Tibial nerve (tissue), 4 donors: ENCODE data around the gene ACAT2. TPM values are rescaled to one million over a fixed set of nuclear protein-coding genes. Genes with fewer than 3 reads are reported as not detected.

Experiments
- DNase-seq, 2 donors: peaks; one replicate each; pipeline ENCODE4 v3.0.0-alpha.2; 2019; ENCODE audit warnings: low spot score in 2 of 2
- H3K27ac ChIP-seq, 4 donors: fragments of 200-600 bp; sonication (generic) in 3 of 4; one replicate each; pipeline ENCODE4 v1.5.1; 2017 to 2019; ENCODE audit warnings: mild to moderate bottlenecking in 1 of 4
- H3K27me3 ChIP-seq, 2 donors: fragments of 200-600 bp; sonication (generic) in 1 of 2; one replicate each; pipeline versions ENCODE4 v1.5.1 to v1.6.0; 2017 to 2019
- H3K36me3 ChIP-seq, 3 donors: fragments of 200-600 bp; sonication (generic); one replicate each; pipeline ENCODE4 v1.5.1; 2018 to 2019
- H3K4me1 ChIP-seq, 4 donors: fragments of 200-600 bp; sonication (generic) in 3 of 4; one replicate each; pipeline ENCODE4 v1.5.1; 2017 to 2019
- H3K4me3 ChIP-seq, 4 donors: fragments of 200-600 bp; sonication (generic) in 3 of 4; one replicate each; pipeline ENCODE4 v1.5.1; 2017 to 2019; ENCODE audit warnings: mild to moderate bottlenecking in 1 of 4, moderate library complexity in 1 of 4
- H3K9me3 ChIP-seq, 4 donors: fragments of 200-600 bp; sonication (generic) in 3 of 4; one replicate each; pipeline ENCODE4 v1.5.1; 2017 to 2019
- EP300 ChIP-seq, 2 donors: sonication (generic); formaldehyde crosslinking; IDR thresholded peaks; one replicate each; pipeline ENCODE4 v1.6.1; 2017; ENCODE audit warnings: antibody characterized with exemption in 2 of 2, mild to moderate bottlenecking in 1 of 2
- POLR2A ChIP-seq, 2 donors: fragments of 450-650 bp; IDR thresholded peaks; one replicate each; pipeline ENCODE4 v1.6.1; 2017; ENCODE audit warnings: antibody characterized with exemption in 2 of 2, mild to moderate bottlenecking in 2 of 2, moderate library complexity in 2 of 2
- WGBS, 2 donors: methylation state at CpG; one replicate each; pipeline ENCODE4 v1.1.5; 2018; 5-methylcytosine and 5-hydroxymethylcytosine counted together
- total RNA-seq, 4 donors: library from RNA; depleted of rRNA; stranded (reverse); fragments of >200 nt; gene quantifications; one replicate each; pipeline ENCODE4 v1.1.0, GENCODE V29; 2016
- TF ChIP-seq, protein P1 (sequence below), 5 experiments: fragments of 200-600 bp in 3 of 5; fragments of 450-650 bp in 2 of 5; sonication (generic) in 3 of 5; IDR thresholded peaks; one replicate each; pipeline ENCODE4 v1.5.1; 2016 to 2019; ENCODE audit warnings: antibody characterized with exemption in 5 of 5, mild to moderate bottlenecking in 3 of 5, moderate library complexity in 2 of 5

The ACAT2 gene
- total RNA-seq, 4 donors from 2014 or later = 8.1 to 20.6 (median 17.1) TPM

DNA sequence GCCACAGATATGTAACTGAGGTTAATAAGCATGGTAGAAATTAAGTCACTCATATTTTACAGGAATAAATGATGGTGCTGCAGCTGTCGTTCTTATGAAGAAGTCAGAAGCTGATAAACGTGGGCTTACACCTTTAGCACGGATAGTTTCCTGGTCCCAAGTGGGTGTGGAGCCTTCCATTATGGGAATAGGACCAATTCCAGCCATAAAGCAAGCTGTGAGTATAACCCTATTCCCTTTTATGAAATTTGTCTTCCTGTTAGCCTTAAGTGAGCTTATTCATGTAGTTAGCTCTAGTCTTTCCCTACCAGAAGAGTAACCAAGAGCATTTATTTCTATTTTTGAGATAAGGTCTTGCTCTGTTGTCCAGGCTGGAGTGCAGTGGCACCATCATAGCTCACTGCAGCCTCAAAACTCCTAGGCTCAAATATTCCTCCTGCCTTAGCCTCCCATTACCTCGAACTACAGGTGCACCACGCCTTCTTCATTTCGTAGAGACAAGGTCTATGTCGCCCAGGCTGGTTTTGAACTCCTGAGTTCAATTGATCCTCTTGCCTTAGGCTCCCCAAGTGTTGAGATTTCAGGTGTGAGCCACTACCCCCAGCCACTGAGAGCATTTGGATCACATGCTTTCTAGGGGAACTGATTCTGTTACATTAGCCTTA, 15.5 kb downstream of the ACAT2 start:
- DNase-seq = no peak
- Histone ChIP-seq H3K36me3 (peaks cover 3 to 97% (median 24%) of the 10 kb centered on the region in 3 donors), H3K4me1 (no peaks in the 10 kb centered on the region), H3K4me3 (no peak overlapping the region), H3K27me3 (no peaks in the 10 kb centered on the region), H3K9me3 (no peaks in the 10 kb centered on the region), H3K27ac (no peak overlapping the region)
- TF ChIP-seq EP300 (IDR thresholded peaks at IDR 0.05) = no peak
- TF ChIP-seq, protein P1, sequence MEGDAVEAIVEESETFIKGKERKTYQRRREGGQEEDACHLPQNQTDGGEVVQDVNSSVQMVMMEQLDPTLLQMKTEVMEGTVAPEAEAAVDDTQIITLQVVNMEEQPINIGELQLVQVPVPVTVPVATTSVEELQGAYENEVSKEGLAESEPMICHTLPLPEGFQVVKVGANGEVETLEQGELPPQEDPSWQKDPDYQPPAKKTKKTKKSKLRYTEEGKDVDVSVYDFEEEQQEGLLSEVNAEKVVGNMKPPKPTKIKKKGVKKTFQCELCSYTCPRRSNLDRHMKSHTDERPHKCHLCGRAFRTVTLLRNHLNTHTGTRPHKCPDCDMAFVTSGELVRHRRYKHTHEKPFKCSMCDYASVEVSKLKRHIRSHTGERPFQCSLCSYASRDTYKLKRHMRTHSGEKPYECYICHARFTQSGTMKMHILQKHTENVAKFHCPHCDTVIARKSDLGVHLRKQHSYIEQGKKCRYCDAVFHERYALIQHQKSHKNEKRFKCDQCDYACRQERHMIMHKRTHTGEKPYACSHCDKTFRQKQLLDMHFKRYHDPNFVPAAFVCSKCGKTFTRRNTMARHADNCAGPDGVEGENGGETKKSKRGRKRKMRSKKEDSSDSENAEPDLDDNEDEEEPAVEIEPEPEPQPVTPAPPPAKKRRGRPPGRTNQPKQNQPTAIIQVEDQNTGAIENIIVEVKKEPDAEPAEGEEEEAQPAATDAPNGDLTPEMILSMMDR (IDR thresholded peaks at IDR 0.05) = no peak
- no peak for TF ChIP-seq POLR2A (IDR thresholded peaks at IDR 0.05)
- WGBS, 2 donors = 76 to 87% methylated on average over 7 of the region's 7 CpGs

DNA sequence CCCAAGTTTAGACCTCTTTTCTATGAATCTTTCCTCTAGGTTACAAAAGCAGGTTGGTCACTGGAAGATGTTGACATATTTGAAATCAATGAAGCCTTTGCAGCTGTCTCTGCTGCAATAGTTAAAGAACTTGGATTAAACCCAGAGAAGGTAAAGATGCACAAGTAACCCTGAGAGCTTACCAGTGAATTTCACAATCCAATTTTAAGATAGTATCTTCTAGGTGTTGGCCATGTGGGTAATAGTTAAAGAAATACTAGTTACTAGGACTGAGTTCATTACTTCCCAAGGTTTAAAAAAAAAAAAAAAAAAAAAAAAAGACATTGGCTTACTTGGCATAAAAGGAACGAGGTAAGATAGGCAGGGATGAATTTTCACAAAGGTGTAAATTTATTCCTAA, 16.3 kb downstream of the ACAT2 start:
- H3K36me3 ChIP-seq = peaks cover 3 to 97% (median 25%) of the 10 kb centered on the region in 3 donors
- no peak overlapping the region for H3K4me3 ChIP-seq
- no peaks in the 10 kb centered on the region for H3K27me3 ChIP-seq
- no peaks in the 10 kb centered on the region for H3K9me3 ChIP-seq
- WGBS, 2 donors = 68 to 90% methylated on average over 1 of the region's 1 CpG
- no peak for DNase-seq
- no peaks in the 10 kb centered on the region for H3K4me1 ChIP-seq
- no peak overlapping the region for H3K27ac ChIP-seq
- TF ChIP-seq POLR2A (IDR thresholded peaks at IDR 0.05) = no peak

DNA sequence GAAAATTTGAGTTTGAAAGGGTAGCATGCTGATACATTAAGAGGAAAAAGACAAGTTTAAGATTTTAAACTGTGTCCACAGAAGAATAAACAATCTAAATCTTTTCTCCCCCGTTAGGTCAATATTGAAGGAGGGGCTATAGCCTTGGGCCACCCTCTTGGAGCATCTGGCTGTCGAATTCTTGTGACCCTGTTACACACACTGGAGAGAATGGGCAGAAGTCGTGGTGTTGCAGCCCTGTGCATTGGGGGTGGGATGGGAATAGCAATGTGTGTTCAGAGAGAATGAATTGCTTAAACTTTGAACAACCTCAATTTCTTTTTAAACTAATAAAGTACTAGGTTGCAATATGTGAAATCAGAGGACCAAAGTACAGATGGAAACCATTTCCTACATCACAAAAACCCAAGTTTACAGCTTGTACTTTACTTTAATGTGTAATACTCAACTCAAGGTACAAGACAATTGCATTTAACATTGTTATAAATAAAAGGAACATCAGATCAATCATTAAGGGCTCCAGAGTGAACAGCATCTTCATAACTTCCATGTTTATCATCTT, 16.8 kb downstream of the ACAT2 start:
- Histone ChIP-seq H3K27ac (no peak overlapping the region), H3K27me3 (no peaks in the 10 kb centered on the region), H3K36me3 (peaks cover 3 to 99% (median 25%) of the 10 kb centered on the region in 3 donors), H3K9me3 (no peaks in the 10 kb centered on the region), H3K4me1 (no peaks in the 10 kb centered on the region), H3K4me3 (no peak overlapping the region)
- no peak for TF ChIP-seq POLR2A (IDR thresholded peaks at IDR 0.05)
- TF ChIP-seq EP300 (IDR thresholded peaks at IDR 0.05) = no peak
- TF ChIP-seq, protein P1 (IDR thresholded peaks at IDR 0.05) = no peak
- DNase-seq = no peak
- 50 to 70% methylated on average over 3 of the region's 3 CpGs for WGBS, 2 donors

DNA sequence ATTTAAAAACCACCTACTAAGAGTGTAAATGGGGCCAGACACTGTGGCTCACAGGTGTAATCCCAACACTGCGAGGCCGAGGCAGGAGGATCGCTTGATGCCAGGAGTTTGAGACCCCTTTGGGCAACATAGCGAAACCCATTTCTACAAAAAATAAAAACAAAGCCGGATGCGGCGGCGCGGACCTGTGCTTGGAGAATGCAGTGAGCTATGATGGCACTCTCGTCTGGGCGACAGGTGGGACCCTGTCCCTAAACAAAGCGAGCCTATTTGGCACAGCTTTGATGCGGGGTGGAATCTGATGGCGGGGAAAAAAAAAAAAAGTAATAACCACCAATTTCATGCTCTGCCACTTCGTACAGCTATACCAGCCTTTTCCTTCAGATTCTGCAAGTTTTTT, 26.4 kb downstream of the ACAT2 start:
- TF ChIP-seq, protein P1 (IDR thresholded peaks at IDR 0.05) = no peak
- TF ChIP-seq POLR2A (IDR thresholded peaks at IDR 0.05) (no peak), EP300 (IDR thresholded peaks at IDR 0.05) (no peak)
- H3K27me3 ChIP-seq = no peaks in the 10 kb centered on the region
- H3K4me1 ChIP-seq = peaks cover 3 to 65% (median 45%) of the 10 kb centered on the region in 4 donors
- WGBS, 2 donors = 36 to 45% methylated on average over 15 of the region's 15 CpGs
- peaks cover 0 to 55% (median 0%) of the 10 kb centered on the region in 3 donors for H3K36me3 ChIP-seq
- H3K4me3 ChIP-seq = peak overlapping the region; percentile 86 to 98 (median 92)
- no peak for DNase-seq
- no peaks in the 10 kb centered on the region for H3K9me3 ChIP-seq
- H3K27ac ChIP-seq = peak overlapping the region in 3 of 4 donors; percentile 95 to 100 (median 98)

DNA sequence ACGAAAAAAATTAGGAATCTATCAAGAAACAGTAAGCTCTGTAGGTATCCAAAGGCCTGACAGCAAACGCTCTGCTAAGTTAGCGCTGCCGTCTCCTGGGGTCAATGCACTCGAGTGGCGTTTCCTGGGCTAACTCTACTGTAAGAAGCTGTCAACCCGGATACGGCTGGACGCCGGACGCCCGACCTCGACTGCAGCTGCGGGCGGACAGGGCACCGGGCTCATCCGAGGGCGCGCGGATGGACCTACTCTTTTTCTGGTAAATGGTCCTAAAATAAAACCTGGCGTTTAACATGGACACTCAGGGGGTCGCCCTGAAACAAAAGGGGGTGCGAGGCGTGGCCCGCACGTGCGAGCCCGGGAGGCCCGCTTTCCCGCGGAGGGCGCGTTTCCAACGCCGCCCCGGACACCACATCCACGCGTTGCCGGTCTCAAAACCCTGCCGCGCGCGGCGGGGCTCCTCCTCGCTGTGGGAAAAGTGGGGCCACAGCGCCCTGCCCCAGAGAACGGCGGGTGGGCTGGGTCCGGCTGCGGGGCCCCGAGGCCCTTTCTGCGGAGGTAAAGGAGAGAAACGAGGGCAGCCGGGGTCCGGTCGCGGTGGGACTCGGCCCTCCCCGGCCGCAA, 27.0 kb downstream of the ACAT2 start:
- TF ChIP-seq POLR2A (IDR thresholded peaks at IDR 0.05) = no peak
- no peak for TF ChIP-seq EP300 (IDR thresholded peaks at IDR 0.05)
- TF ChIP-seq, protein P1 (IDR thresholded peaks at IDR 0.05) = no peak
- Histone ChIP-seq H3K27ac (peak overlapping the region; percentile 95 to 100 (median 96)), H3K9me3 (no peaks in the 10 kb centered on the region), H3K36me3 (peaks cover 0 to 55% (median 0%) of the 10 kb centered on the region in 3 donors), H3K4me3 (peak overlapping the region; percentile 86 to 98 (median 92)), H3K4me1 (peaks cover 3 to 65% (median 45%) of the 10 kb centered on the region in 4 donors), H3K27me3 (no peaks in the 10 kb centered on the region)
- DNase-seq = peak in 1 of 2 donors; percentile 18
- 0% methylated on average over 31 to 59 of the region's 60 CpGs for WGBS, 2 donors
